Smooth muscle cell (in vitro differentiated cells): ENCODE data around the gene GPR162. TPM values are rescaled to one million over a fixed set of nuclear protein-coding genes. Genes with fewer than 3 reads are reported as not detected.

Experiments
- DNase-seq: peaks from one replicate; lab custom pipeline; 2025; ENCODE audit not compliant: unreplicated experiment; lab: John Stamatoyannopoulos, UW
- H2AFZ ChIP-seq: fragments of 200-600 bp; sonication (generic); 2 replicates; pipeline ENCODE4 v1.6.0; 2016; ENCODE audit warnings: antibody characterized with exemption, low read depth, mild to moderate bottlenecking
- H3F3A ChIP-seq: fragments of 200-600 bp; sonication (generic); 2 replicates; pipeline ENCODE4 v1.6.0; 2017; ENCODE audit warnings: antibody characterized with exemption, low read depth
- H3K27ac ChIP-seq: fragments of 200-600 bp; sonication (generic); 2 replicates; pipeline ENCODE4 v1.5.1; 2016; ENCODE audit warnings: low read depth, mild to moderate bottlenecking
- H3K27me3 ChIP-seq: fragments of 200-600 bp; sonication (generic); 2 replicates; pipeline ENCODE4 v1.6.1; 2016; ENCODE audit warnings: low read depth, mild to moderate bottlenecking
- H3K36me3 ChIP-seq: fragments of 200-600 bp; sonication (generic); 2 replicates; pipeline ENCODE4 v1.5.1; 2016; ENCODE audit warnings: low read depth
- H3K4me1 ChIP-seq: fragments of 200-600 bp; sonication (generic); 2 replicates; pipeline ENCODE4 v1.5.1; 2016; ENCODE audit warnings: low read depth
- H3K4me2 ChIP-seq: fragments of 200-600 bp; sonication (generic); 2 replicates; pipeline ENCODE4 v1.6.0; 2016; ENCODE audit warnings: mild to moderate bottlenecking
- H3K4me3 ChIP-seq: fragments of 200-600 bp; sonication (generic); 2 replicates; pipeline ENCODE4 v1.5.1; 2016; ENCODE audit warnings: mild to moderate bottlenecking
- H3K79me2 ChIP-seq: fragments of 200-600 bp; sonication (generic); 2 replicates; pipeline ENCODE4 v1.6.0; 2016; ENCODE audit warnings: low read depth, mild to moderate bottlenecking
- H3K9ac ChIP-seq: fragments of 200-600 bp; sonication (generic); 2 replicates; pipeline ENCODE4 v1.6.0; 2016; ENCODE audit warnings: low read depth
- H3K9me3 ChIP-seq: fragments of 200-600 bp; sonication (generic); replicated peaks from 2 replicates; pipeline ENCODE4 v1.5.1; 2016; ENCODE audit warnings: low read depth
- H4K20me1 ChIP-seq: fragments of 200-600 bp; sonication (generic); 2 replicates; pipeline ENCODE4 v1.6.0; 2016; ENCODE audit warnings: low read depth
- CTCF ChIP-seq: fragments of 200-600 bp; sonication (generic); IDR thresholded peaks from 2 replicates; pipeline ENCODE4 v1.5.1; 2017; ENCODE audit warnings: borderline replicate concordance, mild to moderate bottlenecking, antibody characterized with exemption; ENCODE audit not compliant: insufficient read depth, poor library complexity, severe bottlenecking
- WGBS: methylation state at CpG from one replicate; pipeline ENCODE4 v1.1.7; 2016; ENCODE audit warnings: low lambda C conversion rate; 5-methylcytosine and 5-hydroxymethylcytosine counted together
- polyA plus RNA-seq: library from polyadenylated mRNA; unstranded; fragments of >200 nt; fragmentation: Nextera tagmentation; extraction: Ambion mirVana; gene quantifications from 2 replicates; pipeline ENCODE4 v1.2.1, GENCODE V29; 2016
- total RNA-seq: library from RNA; depleted of rRNA; stranded (reverse); fragments of >200 nt; gene quantifications from 2 replicates; pipeline ENCODE4 v1.2.3, GENCODE V29; 2014

GPR162 gene
- total and polyA plus RNA-seq, 2 experiments from 2014 or later: 0.76 to 2.1 TPM

- H3K36me3 ChIP-seq: no peaks in the 10 kb centered on the region
- DNase-seq: no peak
- no peaks in the 10 kb centered on the region for H3K27me3 ChIP-seq
- no peak for TF ChIP-seq CTCF
- no peak overlapping the region for H3K9ac ChIP-seq
- no peak overlapping the region for H3K4me3 ChIP-seq
- H3K27ac ChIP-seq: no peak overlapping the region
- H3F3A ChIP-seq: no peaks in the 10 kb centered on the region
- H4K20me1 ChIP-seq: peaks cover 13% of the 10 kb centered on the region
- no peak overlapping the region for H2AFZ ChIP-seq
- no peaks in the 10 kb centered on the region for H3K9me3 ChIP-seq
- H3K79me2 ChIP-seq: peaks cover 10% of the 10 kb centered on the region
- WGBS: 98% methylated on average over 12 of the region's 12 CpGs
- peaks cover 11% of the 10 kb centered on the region for H3K4me1 ChIP-seq
- H3K4me2 ChIP-seq: no peak overlapping the region
These were observed 9.9 kb downstream of the GPR162 start for GRCh38 chr12:6831450-6831995.

GRCh38 chr12:6832125-6832524 lies 10.5 kb downstream of the GPR162 start:
- no peaks in the 10 kb centered on the region for H3K36me3 ChIP-seq

GRCh38 chr12:6833189-6833890 lies 11.7 kb downstream of the GPR162 start:
- no peaks in the 10 kb centered on the region for H3K27me3 ChIP-seq
- no peak overlapping the region for H3K9ac ChIP-seq
- H3K4me2 ChIP-seq: no peak overlapping the region
- no peak overlapping the region for H2AFZ ChIP-seq
- H3F3A ChIP-seq: no peaks in the 10 kb centered on the region
- H4K20me1 ChIP-seq: peaks cover 8% of the 10 kb centered on the region
- no peak for TF ChIP-seq CTCF
- H3K27ac ChIP-seq: no peak overlapping the region
- 96% methylated on average over 6 of the region's 6 CpGs for WGBS
- no peak overlapping the region for H3K4me3 ChIP-seq
- H3K79me2 ChIP-seq: peaks cover 5% of the 10 kb centered on the region
- H3K36me3 ChIP-seq: no peaks in the 10 kb centered on the region
- H3K9me3 ChIP-seq: no peaks in the 10 kb centered on the region
- DNase-seq: no peak
- H3K4me1 ChIP-seq: peaks cover 5% of the 10 kb centered on the region

More at GRCh38 chr12:6832125-6832524, 10.5 kb downstream of the GPR162 start:
- Histone ChIP-seq H3K4me1 (peaks cover 10% of the 10 kb centered on the region), H2AFZ (no peak overlapping the region), H3K4me2 (no peak overlapping the region), H3K9me3 (no peaks in the 10 kb centered on the region), H3K27ac (no peak overlapping the region), H3F3A (no peaks in the 10 kb centered on the region), H4K20me1 (peaks cover 10% of the 10 kb centered on the region), H3K9ac (no peak overlapping the region), H3K4me3 (no peak overlapping the region), H3K27me3 (no peaks in the 10 kb centered on the region), H3K79me2 (peaks cover 10% of the 10 kb centered on the region)
- no peak for DNase-seq
- 100% methylated on average over 4 of the region's 4 CpGs for WGBS
- no peak for TF ChIP-seq CTCF
